ENCODE results near the gene TMEM82. TPM values are rescaled to one million over a fixed set of nuclear protein-coding genes. Genes with fewer than 3 reads are reported as not detected.

The TMEM82 gene
- polyA plus RNA-seq, 1 donor from 2014 or later, result not detected

- TF ChIP-seq EZH2 (IDR thresholded peaks at IDR 0.05; ENCODE audit: borderline replicate concordance, insufficient read depth, low read length, poor library complexity, severe bottlenecking) (no peak), CTCF (IDR thresholded peaks at IDR 0.05; ENCODE audit: poor library complexity, severe bottlenecking) (no peak), MXI1 (conservative IDR thresholded peaks at IDR 0.05; ENCODE audit: poor library complexity, severe bottlenecking) (no peak), RAD21 (conservative IDR thresholded peaks at IDR 0.05) (no peak), REST (IDR thresholded peaks at IDR 0.05; ENCODE audit: borderline replicate concordance) (no peak), TAF1 (IDR thresholded peaks at IDR 0.05; ENCODE audit: low read depth) (no peak), SMC3 (conservative IDR thresholded peaks at IDR 0.05; ENCODE audit: poor library complexity) (no peak), POLR2AphosphoS5 (IDR thresholded peaks at IDR 0.05) (no peak), EP300 (conservative IDR thresholded peaks at IDR 0.05; ENCODE audit: poor library complexity, severe bottlenecking) (no peak)
- no peaks in the 10 kb centered on the region for H3K79me2 ChIP-seq (replicated peaks; ENCODE audit: insufficient read depth, low read length)
- H4K20me1 ChIP-seq (ENCODE audit: insufficient read depth), result no peaks in the 10 kb centered on the region
- no peak overlapping the region for H3K4me3 ChIP-seq (ENCODE audit: low read length)
- no peaks in the 10 kb centered on the region for H3K9me3 ChIP-seq (ENCODE audit: low read length)
- H3K9me2 ChIP-seq (ENCODE audit: insufficient read depth, low read length), result no peaks in the 10 kb centered on the region
- H3K27ac ChIP-seq (ENCODE audit: low read length), result no peak overlapping the region
- no peak overlapping the region for H3K4me2 ChIP-seq (ENCODE audit: low read length)
- H3F3A ChIP-seq (ENCODE audit: insufficient read depth, low read length, poor library complexity, severe bottlenecking), result no peaks in the 10 kb centered on the region
- H3K9ac ChIP-seq (ENCODE audit: low read length), result no peak overlapping the region
- no peaks in the 10 kb centered on the region for H3K27me3 ChIP-seq (ENCODE audit: insufficient read depth, low read depth, low read length)
- no peak overlapping the region for H2AFZ ChIP-seq (ENCODE audit: low read depth, low read length)
- no peaks in the 10 kb centered on the region for H3K36me3 ChIP-seq (ENCODE audit: insufficient read depth, low read length)
Measured at GRCh38 chr1:15704526-15705183, 37.6 kb upstream of the TMEM82 start.

GRCh38 chr1:15705184-15705566, 37.1 kb upstream of the TMEM82 start:
- Histone ChIP-seq H3K79me2 (replicated peaks; ENCODE audit: insufficient read depth, low read length) (no peaks in the 10 kb centered on the region), H4K20me1 (ENCODE audit: insufficient read depth) (no peaks in the 10 kb centered on the region), H3K27me3 (ENCODE audit: insufficient read depth, low read depth, low read length) (no peaks in the 10 kb centered on the region), H3F3A (ENCODE audit: insufficient read depth, low read length, poor library complexity, severe bottlenecking) (no peaks in the 10 kb centered on the region), H3K9me2 (ENCODE audit: insufficient read depth, low read length) (no peaks in the 10 kb centered on the region), H2AFZ (ENCODE audit: low read depth, low read length) (no peak overlapping the region), H3K36me3 (ENCODE audit: insufficient read depth, low read length) (no peaks in the 10 kb centered on the region), H3K9ac (ENCODE audit: low read length) (no peak overlapping the region), H3K9me3 (ENCODE audit: low read length) (no peaks in the 10 kb centered on the region), H3K4me2 (ENCODE audit: low read length) (no peak overlapping the region), H3K4me3 (ENCODE audit: low read length) (no peak overlapping the region), H3K27ac (ENCODE audit: low read length) (no peak overlapping the region)
- TF ChIP-seq MXI1 (conservative IDR thresholded peaks at IDR 0.05; ENCODE audit: poor library complexity, severe bottlenecking) (no peak), RAD21 (conservative IDR thresholded peaks at IDR 0.05) (no peak), SMC3 (conservative IDR thresholded peaks at IDR 0.05; ENCODE audit: poor library complexity) (no peak), EZH2 (IDR thresholded peaks at IDR 0.05; ENCODE audit: borderline replicate concordance, insufficient read depth, low read length, poor library complexity, severe bottlenecking) (no peak), POLR2AphosphoS5 (IDR thresholded peaks at IDR 0.05) (no peak)
